Mammary epithelial cell (primary cell): Measurements from ENCODE around the gene IQCB1.

Experiments
- CTCF ChIP-seq, 2 donors: IDR thresholded peaks in 1 of 2; conservative IDR thresholded peaks in 1 of 2; 2 replicates each; pipeline ENCODE4 v1.5.1; 2011 to 2012; ENCODE audit warnings: inconsistent platforms in 2 of 2, low read length in 2 of 2, mild to moderate bottlenecking in 2 of 2, control low read depth in 1 of 2, low read depth in 1 of 2; ENCODE audit not compliant: insufficient read depth in 1 of 2; ENCODE audit errors: extremely low read depth in 1 of 2
- EZH2 ChIP-seq: IDR thresholded peaks from 2 replicates; pipeline ENCODE4 v1.6.1; 2012; ENCODE audit warnings: low read length, inconsistent platforms, borderline replicate concordance

DNA sequence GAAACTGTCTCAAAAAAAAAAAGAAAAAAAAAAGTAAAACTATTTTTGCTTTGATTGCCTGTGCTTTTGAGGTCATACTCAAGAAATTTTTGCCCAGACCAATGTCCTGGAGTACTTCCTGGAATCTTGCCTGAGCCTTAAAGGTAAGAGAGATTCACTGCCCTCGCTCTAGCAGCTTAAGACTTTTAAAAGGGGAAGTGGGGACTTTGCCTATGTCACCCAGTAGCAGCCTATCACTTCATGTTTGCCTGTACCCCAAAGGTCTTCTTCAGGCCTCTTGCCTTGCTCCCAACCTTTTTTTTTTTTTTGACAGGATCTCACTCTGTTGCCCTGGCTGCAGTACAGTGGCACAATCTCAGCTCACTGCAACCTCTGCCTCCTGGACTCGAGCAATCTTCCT is 66.4 kb downstream of the IQCB1 start:
- TF ChIP-seq CTCF (conservative IDR thresholded peaks at IDR 0.05 in 1 of 2, IDR thresholded peaks at IDR 0.05 in 1 of 2; ENCODE audit: extremely low read depth in 1 of 2, insufficient read depth in 1 of 2, low read depth in 1 of 2, low read length in 2 of 2), result no peak
- TF ChIP-seq EZH2, result no peak
